Omental fat pad (tissue), 4 donors: ENCODE results near the gene ZNF536. TPM values are rescaled to one million over a fixed set of nuclear protein-coding genes. Genes with fewer than 3 reads are reported as not detected.

Source experiments
- ATAC-seq: fragments of 150-250 bp; one replicate; pipeline ENCODE4 v1.9.1; 2016; ENCODE audit warnings: mild to moderate bottlenecking, moderate library complexity; ENCODE audit not compliant: low FRiP score
- DNase-seq: peaks from one replicate; pipeline ENCODE4 v3.0.0-alpha.2; 2019; ENCODE audit warnings: low spot score
- CTCF ChIP-seq, 3 donors: fragments of 450-650 bp; IDR thresholded peaks; one replicate each; pipeline ENCODE4 v1.5.1; 2016 to 2017; ENCODE audit warnings: antibody characterized with exemption in 3 of 3, mild to moderate bottlenecking in 3 of 3, moderate library complexity in 2 of 3
- total RNA-seq, 4 donors: library from RNA; depleted of rRNA; stranded (reverse); fragments of >200 nt; gene quantifications; one replicate each; pipeline ENCODE4 v1.1.0, GENCODE V29; 2016

ZNF536 gene
- total RNA-seq, 4 donors from 2014 or later = 0.09 to 1.1 TPM; not detected in 2

GRCh38 chr19:30358319-30358718, 13.9 kb upstream of the ZNF536 start:
- ATAC-seq (no peak), DNase-seq (no peak)
- no peak for TF ChIP-seq CTCF (IDR thresholded peaks at IDR 0.05)

GRCh38 chr19:30358821-30359580, 13.2 kb upstream of the ZNF536 start:
- no peak for DNase-seq
- no peak for ATAC-seq
- TF ChIP-seq CTCF (IDR thresholded peaks at IDR 0.05) = no peak

GRCh38 chr19:30359936-30360335, 12.2 kb upstream of the ZNF536 start:
- no peak for ATAC-seq

GRCh38 chr19:30360376-30361106, 11.6 kb upstream of the ZNF536 start:
- TF ChIP-seq CTCF (IDR thresholded peaks at IDR 0.05) = no peak
- ATAC-seq (no peak), DNase-seq (no peak)

More at GRCh38 chr19:30359936-30360335, 12.2 kb upstream of the ZNF536 start:
- DNase-seq = no peak
- no peak for TF ChIP-seq CTCF (IDR thresholded peaks at IDR 0.05)

- no peak for TF ChIP-seq CTCF (IDR thresholded peaks at IDR 0.05)
- DNase-seq (no peak), ATAC-seq (no peak)
Observed at GRCh38 chr19:30361107-30361447, 11.1 kb upstream of the ZNF536 start.

- TF ChIP-seq CTCF (IDR thresholded peaks at IDR 0.05) = no peak
- no peak for DNase-seq
- ATAC-seq = no peak
Observed at GRCh38 chr19:30361721-30362120, 10.5 kb upstream of the ZNF536 start.
